Hindlimb muscle (tissue), 1 donor: ENCODE results near the gene ANKRD35. TPM values are rescaled to one million over a fixed set of nuclear protein-coding genes. Genes with fewer than 3 reads are reported as not detected.

Experiments
- DNase-seq: peaks from one replicate; pipeline ENCODE4 v3.0.0-alpha.2; 2013
- polyA plus RNA-seq: library from polyadenylated mRNA; unstranded; fragments of 120-200 nt; gene quantifications from one replicate; pipeline ENCODE4 v1.2.1, GENCODE V29; 2013; ENCODE audit not compliant: insufficient read length

The ANKRD35 gene
- polyA plus RNA-seq, 1 donor: 2.7 TPM

DNA sequence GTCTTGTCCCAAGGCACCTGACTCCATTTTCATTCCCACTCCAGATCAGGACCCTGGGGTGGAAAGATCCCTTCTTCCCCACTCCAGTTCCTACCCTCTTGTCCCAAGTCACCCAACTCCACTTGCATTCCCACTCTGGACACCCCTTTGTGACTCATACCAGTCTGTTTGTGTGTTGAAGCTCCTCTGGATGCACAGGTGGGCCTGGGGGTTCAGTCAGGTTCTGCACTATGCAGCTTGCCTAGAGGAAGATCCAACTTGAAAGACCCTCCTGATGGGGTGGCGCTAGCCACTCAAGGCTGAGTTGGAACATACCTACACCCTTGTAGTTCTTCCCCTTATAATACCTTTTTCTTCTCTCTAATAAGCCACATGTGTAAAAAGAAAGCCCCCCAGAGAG lies 9.8 kb upstream of the ANKRD35 start:
- no peak for DNase-seq

DNA sequence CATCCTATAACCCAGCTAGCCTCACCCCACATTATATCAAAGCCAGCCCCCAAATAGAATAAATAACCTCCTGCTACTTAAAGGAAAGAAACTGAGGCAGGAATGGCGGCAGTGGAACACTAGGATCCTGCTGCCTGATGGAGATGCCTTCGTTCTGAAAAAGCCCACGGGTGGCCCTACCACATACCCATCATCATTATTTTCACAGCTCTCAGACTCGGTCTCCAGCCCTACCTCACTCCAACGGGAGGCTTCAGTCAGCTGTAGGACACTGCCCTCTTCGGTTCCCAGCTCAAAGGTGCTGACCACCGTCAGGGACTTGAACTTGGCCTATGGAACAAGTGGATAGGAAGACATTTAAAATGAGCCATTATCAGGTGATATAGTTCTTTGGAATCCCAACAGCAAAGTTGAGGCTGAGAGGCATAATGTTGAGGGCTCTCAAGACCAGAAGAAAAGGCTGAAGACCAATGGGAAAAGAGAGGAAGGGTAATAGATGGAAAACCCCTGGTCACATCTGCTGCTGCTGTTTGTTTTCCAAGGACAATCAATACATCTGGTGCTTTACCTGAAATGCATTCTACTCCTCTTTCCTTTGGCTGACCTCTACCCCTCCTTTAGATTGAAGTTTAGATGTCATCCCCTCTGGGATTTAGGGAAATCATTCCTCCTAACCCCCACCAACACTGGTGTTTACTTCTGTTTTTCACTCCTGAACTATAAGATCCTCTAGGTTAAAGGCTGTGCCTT lies 7.8 kb upstream of the ANKRD35 start:
- no peak for DNase-seq

DNA sequence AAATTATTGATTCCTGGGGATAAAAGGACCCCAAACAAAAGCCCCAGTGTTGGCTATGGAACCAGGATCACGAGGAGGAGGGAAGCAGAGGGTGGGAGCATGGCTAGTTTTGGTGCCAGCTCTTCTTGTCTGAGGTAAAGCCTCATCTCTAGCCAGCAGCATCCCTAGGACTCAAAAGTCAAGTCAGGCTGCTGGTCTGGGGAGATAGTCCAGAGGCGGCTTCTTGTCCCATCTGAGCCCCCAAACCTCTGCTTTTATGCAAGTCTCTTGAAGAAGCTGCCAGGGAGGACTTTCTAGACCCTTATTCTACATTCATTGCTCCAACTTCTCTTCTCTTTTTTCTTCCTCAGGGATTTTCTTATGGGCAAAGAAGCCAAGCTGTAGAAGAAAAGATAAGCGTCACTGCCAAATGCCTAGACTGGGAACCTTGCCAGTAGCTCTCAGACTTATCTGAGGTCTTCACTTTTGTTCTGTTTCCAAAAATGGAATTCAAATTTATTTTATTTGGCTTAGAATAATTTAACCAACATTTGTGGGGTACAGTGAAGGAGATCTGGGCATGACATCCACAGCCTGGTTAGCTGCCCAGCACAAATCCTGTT lies 6.9 kb upstream of the ANKRD35 start:
- DNase-seq: no peak

DNA sequence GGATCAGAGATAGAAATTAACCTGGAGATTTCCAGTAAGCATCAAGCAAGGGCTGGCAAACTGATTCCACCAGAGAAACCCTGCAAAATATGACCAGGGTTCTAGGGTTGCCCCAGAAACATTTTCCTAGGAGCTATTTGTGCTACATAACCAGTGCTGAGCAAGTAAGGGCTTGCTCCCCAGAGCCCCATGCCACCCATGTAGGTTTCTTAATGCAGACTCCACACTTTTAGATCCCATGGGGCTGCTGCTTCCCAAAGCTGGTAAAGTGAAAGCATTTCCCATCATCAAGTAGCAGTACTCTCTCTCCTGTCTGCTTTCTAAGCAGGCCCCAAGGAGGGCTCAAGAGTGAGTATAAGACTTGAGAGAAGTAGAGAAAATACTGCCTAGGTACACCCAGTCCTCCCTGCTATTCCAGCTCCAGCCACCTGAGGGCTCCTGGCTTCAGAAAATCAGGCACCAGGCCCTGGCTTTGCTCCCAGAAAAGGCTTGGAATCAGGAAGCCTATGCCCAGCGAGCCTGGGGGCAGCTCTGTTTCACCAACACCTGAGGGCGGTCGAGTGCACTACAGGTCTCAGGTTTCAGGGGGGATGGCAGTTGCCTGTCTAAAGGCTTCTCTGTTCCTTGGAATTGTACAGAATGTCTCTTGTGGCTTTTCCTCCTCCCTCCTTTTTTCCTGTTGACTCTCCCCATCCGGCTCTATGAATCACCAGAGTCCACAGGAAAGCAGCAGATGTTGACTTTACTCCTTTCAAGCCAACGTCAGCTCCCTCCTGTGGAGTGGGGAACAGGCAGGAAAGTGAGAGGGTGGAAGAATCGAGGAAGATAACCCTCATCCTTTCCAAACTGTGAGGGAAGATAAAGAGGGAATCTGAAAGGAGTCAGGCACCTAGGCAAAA lies 6.2 kb upstream of the ANKRD35 start:
- peak; percentile 93 for DNase-seq

DNA sequence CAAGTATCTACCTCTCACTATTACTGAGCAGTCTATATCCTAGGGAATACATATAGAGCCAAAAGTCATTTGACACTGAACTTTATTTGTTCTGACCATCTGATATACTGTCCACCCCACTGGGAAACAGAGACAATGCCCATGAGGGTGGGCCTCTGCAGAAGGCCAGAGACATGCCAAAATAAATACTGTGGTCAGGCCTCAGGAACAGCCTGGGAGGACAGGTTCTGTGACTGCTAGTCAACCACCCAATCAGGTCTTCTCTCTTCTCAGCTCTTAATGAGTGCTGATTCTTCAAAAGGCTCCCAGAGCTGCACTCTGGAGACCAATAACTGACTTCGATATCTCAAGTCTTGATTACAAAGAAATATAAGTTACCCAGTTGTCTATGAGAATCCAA lies 5.5 kb upstream of the ANKRD35 start:
- no peak for DNase-seq

DNA sequence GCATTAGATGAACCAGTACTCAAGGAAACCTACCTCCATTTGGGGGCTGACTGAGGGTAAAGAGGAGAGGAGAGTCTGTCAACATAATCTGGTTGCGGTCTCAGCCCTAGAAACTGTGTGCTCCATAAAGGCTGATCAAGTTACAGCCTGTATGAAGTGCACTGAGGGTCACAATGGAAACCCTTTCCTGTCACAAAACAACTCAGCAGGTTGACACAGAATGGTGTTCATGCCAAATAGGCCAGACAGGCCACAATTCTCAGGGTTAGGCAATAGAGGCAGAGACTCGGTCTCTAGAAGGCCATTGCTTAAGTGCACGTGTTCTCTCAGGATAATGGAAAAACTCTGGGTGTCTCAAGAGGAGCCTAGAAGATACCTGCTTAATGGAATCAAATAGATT lies 4.1 kb upstream of the ANKRD35 start:
- no peak for DNase-seq

DNA sequence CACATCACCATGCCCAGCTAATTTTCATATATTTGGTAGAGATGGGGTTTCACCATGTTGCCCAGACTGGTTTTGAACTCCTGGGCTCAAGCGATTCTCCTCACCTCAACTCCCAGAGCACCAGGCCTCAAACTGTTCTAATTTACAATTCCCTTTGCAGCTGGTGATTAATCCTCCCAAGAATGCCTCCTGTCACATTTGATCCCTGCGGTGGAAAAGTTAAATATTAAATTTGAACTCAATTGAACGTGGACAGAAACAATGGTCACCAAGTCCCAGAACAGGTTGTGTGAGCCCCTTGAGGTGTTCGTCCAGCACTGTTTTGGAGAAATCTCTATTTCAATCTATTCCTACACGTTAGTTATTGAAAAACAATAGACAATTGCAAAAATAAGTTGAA lies 2.0 kb upstream of the ANKRD35 start:
- DNase-seq: no peak

DNA sequence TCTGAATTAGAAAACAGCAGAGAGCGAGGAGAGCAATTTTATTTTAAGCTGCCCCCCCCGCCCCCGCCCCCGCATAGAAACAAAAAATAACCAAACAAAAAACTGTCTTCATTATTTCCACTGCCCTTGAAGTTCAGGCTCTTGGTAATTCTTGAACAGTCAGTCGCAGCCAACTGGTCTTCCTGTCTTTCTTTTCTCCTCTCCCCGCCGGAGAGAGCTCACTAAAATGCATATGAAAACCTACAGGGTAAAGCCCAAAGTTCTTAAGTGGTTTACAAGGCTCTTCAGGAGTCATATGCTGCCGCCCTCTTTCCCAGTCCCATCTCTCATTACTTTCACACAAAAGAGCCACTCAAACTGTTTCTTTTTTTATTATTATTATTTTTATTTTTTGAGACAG lies 1.1 kb upstream of the ANKRD35 start:
- DNase-seq: peak; percentile 36

DNA sequence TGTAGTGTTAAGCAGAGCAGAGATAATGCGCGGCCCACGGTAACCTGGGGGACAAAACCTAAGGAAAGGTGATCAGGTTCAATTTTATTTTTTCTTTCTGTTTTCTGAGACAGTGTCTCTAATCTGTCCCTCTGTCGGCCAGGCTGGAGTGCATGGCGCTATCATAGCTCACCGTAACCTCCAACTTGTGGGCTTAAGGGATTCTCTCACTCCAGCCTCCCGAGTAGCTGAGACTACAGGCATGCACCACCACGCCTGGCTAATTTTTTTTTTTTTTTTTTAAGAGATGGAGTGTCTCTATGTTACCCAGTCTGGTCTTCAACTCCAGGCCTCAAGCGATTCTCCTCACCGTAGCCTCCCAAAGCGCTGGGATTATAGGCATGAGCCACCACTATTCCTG lies 724 bp upstream of the ANKRD35 start:
- peak; percentile 23 for DNase-seq

DNA sequence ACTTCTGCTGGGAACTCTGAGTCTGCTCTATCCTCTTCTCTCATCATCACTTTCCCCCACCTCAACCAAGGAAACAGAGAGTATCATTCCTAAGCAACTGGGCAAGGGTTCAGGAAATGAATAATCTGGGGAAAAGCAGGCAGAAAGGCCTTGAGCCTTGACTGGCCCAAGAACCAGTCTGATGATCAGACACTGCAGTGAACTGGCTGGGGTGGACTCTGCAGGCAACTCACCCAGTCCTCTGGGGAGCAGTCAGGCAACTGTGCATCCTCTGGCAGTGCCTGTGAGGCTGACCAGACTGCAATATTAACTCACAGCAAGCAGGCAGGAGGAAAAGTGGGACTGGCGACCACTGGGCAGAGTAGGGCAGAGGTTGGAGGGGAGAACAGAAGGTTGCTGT lies 991 bp downstream of the ANKRD35 start:
- no peak for DNase-seq

DNA sequence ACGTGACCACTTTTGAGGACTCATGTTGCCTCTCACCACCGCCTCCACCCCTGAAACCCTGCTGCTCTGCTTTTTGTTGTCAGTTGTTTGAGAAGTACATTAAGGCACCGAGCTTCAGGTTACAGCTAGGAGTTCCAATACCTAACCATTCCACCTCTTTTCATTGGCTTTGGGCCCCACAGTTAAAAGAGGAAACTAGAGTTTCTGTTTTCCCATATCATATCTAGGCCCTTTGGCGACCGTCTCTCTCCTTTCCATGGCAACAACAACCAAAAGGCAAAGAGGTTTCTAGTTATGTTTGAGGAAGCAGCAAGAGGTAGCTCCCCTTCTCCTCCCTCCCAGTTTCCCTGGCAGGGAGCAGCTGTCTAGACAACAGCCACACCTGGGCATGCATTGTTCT lies 5.9 kb downstream of the ANKRD35 start:
- no peak for DNase-seq

DNA sequence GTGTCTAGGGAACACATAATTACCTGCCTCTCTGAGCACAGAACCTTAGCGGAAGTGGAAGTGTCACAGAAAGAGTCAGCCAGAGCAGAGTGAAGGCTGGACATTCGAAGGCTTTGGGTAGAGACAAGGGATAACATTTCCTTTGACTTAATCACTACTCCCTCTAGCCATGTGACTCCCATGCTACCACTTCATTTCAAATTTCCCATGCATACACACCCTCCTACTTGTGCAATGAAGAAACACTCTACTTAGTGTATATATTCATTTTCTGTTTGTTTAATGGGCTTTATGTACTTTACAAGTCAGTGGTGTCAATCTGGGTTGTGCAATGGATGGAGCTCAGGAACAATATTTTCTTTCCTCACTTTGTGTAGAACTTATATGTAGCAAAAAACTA lies 6.9 kb downstream of the ANKRD35 start:
- no peak for DNase-seq

DNA sequence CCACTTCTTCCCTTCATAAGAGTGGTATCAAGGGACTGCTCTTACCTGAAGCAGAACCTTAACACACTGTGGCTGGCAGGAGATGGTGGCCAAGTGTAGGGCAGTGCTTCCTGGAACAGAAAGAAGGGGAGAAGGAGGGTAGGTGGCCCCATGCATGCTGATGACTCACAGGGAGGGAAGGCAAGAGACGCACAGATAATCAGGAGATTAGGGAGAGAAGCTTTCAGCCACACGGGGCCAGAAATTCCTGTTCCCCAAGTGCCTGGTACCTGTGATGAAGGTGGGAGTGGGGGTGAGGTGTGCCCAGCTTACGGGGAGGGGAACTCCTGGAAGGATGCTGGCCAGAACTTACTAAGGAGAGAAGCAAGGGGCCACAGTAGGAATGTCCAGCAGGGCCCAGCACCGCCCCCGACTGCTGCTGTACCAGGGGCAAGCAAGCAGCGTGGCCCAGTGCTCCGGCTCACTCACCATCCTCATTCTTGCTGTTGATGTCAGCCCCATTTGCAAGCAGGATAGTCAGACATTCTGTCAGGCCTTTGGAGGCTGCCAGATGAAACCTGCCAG lies 7.7 kb downstream of the ANKRD35 start:
- DNase-seq: no peak

DNA sequence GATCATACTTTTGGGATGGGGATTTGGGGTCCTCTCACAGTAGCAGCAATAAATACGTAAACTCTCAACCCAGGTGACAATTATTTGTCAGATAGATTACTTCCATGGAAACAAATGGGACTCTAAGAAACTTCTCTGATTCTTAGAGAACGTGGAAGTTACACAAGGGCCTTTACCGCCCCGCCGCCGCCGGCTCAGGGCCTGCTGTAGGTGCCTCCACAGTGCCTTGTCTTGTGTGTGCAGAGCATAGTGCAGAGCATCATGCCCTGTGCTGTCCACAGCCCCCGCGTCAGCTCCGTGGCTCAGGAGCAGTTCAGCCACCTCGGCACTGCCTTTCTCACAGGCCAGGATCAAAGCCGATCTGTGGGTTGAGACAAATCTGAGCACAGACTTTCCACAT lies 11.0 kb downstream of the ANKRD35 start:
- no peak for DNase-seq

DNA sequence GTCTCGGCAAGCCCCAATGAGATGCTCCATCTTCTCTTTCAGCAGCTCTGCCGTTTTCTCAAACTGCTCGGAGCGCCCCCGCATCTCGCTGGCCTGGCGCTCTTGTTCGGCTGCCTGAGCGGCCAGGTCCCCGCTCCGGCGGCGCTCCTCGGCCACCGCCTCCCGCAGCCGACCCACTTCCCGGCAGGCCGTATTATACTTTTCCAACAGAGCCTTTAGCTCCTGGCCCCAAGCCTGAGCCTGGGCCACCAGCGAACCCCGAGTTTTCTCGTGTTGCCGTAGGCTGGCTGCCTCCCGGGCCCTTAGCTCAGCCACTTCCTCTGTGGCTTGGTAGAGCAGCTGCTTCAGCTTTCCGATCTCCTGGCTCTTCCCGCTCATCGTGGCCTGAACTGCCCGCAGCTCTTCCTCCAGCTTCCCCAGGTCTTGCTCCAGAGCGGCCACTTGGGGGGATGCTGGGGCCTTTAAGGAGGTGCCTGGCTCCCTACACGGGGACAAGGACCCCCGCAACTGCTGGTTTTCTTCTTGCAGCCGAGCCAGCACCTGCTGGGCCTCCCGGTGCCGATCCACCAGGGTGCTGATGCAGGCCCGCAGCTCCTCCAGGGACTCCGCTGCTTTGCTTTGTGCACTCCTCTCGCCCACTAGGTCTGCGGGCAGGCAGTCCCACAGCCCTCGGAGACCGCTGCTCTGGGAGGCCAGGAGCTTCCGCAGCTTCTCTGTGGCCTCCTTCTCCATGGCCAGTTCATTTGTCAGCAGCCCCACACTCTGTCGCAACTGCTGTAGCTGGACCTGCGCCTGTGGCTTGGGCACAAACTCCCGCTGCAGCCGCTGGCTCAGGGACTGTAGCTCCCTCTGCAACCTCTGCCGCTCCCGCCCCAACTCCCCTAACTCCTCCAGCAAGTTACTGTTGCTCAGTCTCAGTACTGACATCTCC lies 13.4 kb downstream of the ANKRD35 start:
- peak; percentile 65 for DNase-seq

DNA sequence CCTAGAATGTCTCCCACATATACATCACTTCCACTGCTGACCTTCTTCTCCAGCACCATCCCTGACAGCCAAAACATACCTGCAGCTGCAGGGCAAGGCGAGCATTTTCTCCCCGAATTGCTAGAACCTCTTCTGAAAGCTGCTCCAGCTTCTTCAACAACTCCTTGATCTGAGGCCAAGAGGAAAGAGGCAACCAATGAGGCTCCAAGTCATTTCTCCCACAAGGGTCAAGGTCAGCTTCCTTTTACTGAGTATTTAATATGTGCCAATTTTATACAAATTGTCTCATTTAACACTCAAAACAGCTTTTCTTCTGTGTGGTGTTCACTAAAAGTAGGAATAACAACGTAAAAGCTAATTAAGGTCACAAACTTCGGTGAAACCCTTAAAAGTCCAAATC lies 17.4 kb downstream of the ANKRD35 start:
- no peak for DNase-seq

DNA sequence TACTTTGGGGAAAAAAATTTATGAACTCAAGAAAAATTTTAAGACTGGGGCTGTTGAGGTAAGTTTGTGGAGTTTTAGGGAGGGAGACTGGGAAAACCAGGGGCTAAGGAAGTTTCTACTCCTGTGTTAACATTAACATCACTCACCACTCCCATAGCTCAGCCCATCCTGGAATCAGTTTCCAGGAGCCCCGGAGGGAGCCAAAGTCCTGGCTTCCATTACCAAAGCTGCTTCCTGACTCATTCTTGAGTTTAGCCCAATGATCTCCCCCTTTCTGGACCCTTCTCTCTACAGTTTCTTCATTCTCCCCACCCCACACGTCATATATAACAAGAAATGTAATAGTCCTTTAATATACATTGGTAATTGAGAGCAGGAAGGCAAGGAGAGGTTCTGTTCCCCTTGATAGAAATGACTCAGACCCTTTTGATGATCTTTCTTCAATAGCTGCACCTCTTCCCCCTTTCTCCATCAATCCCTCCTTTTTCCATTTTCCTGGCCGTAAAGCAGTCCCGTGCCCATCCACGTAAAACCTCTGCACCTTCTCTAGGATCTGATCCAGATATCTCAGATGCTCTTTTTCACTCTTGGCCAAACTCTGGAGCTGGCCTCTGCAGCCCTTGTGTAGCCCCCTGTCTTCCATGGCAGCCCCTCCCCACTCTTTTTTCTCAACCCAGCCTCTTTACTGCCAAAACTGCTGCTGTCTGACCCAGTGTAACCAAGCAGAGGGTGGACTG lies 22.2 kb downstream of the ANKRD35 start:
- DNase-seq: peak; percentile 87

DNA sequence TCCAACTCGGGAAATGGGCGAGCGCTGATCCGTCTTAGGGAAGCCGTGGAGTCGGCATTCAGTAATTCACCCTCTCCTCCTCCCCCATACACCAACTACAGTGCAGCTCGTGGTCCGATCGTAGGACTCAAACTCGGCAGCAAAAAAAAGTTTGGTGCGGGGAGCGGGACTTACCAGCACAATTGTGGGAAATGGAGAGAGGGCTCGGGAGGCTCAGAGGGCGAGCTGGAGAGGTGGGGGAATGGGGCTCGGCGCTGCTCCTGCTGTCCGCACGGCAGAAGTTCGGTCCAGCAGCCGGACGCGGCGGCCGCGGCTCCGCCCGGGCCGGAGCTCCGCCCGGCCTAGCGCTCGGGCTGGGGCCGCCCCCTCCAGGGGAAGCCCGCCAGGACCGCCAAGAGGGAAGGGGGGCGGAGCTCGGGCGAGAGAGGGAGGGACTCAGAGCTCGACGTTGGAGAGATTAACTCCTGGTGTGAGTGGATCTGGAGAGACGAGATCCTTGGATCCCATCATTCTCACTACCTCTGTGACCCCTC lies 26.1 kb downstream of the ANKRD35 start:
- DNase-seq: peak; percentile 94

DNA sequence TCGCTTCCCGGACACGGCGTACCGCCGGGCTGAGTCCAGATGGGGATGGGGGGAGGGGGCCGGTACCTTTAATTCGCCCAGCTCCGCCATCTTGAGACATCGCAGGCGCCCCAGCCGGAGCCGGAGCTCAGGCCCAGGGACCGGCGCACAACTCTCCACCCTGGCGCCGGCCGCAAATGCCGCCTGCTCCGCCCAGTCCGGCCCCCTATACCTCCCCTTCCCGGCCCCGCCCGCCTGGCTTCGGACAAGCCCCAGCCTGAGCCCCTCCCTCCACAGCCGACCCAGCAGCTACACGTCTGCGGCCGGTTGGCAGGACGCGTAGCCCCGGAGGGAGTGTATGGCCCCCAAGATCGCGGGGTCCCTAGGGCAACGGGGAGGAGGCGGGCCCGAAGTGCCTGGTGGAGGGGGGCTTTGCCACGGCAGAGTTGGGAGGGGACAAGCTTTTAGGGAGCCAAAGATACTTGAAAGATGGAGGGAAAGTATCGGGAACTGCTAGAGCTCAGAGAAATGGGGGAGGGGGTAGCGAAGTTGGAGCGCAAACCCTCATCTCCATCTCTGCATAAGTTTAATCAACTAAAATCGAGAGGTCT lies 26.7 kb downstream of the ANKRD35 start, which contains the start of gene PIAS3:
PIAS3 (minus strand) TSS at position 181 of the 590 bp plus-strand sequence; CDS start at position 90, 91 bp downstream.
- DNase-seq: peak; percentile 97

DNA sequence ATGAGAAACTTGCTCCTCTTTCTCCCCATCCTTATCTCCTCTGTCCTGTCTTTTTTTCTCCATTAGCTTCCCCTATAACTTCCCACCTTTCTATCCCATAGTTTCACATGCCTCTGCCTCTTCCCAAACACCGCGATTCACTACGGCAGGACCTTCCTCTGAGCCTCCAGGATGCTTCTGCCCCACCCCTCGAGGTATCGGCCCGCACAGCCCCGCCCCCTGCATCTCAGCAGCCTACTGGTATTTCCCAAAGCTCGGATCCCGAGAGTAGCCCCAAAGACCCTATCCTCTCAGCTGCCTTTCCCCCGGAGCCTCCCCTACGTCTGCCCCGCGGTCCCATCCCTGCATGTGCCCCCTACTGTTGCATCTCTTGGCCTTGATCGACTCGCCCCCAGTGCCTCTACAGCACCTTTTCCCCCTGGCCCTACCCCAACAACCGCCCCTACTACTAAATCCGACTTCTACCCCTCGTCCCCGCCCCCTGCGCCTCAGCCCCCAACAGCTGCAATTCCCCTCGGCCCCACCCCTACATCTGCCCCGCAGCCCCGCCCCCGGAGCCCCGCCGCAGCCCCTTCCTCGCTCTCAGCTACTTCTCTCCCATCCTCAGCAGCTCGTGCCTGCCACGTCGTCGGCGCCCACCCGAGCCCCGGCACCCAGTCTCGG lies 27.3 kb downstream of the ANKRD35 start:
- DNase-seq: peak; percentile 32
